ENCODE measurements around the gene VTI1A.

Gene VTI1A

GRCh38 chr10:112593023-112593422, 146.0 kb downstream of the VTI1A start:
- DNase-seq: no peak

GRCh38 chr10:112601214-112602090, 154.4 kb downstream of the VTI1A start:
- DNase-seq: no peak

GRCh38 chr10:112603062-112603461, 156.0 kb downstream of the VTI1A start:
- no peak for DNase-seq

- no peak for DNase-seq
Observed at GRCh38 chr10:112605063-112605462, 158.0 kb downstream of the VTI1A start.

- no peak for DNase-seq
Observed at GRCh38 chr10:112607506-112607905, 160.5 kb downstream of the VTI1A start.

GRCh38 chr10:112613620-112614019, 166.6 kb downstream of the VTI1A start:
- DNase-seq: no peak

- DNase-seq: no peak
Observed at GRCh38 chr10:112614072-112614471, 167.1 kb downstream of the VTI1A start.

- DNase-seq: no peak
Observed at GRCh38 chr10:112614586-112614985, 167.6 kb downstream of the VTI1A start.

- DNase-seq: no peak
Observed at GRCh38 chr10:112615269-112615668, 168.3 kb downstream of the VTI1A start.

- DNase-seq: no peak
Observed at GRCh38 chr10:112616647-112617046, 169.6 kb downstream of the VTI1A start.

- no peak for DNase-seq
Observed at GRCh38 chr10:112618814-112619213, 171.8 kb downstream of the VTI1A start.

- no peak for DNase-seq
Observed at GRCh38 chr10:112619556-112619955, 172.5 kb downstream of the VTI1A start.

GRCh38 chr10:112622786-112623185, 175.8 kb downstream of the VTI1A start:
- DNase-seq: no peak

GRCh38 chr10:112624546-112625048, 177.6 kb downstream of the VTI1A start:
- DNase-seq: no peak

GRCh38 chr10:112628951-112629609, 182.1 kb downstream of the VTI1A start:
- no peak for DNase-seq

GRCh38 chr10:112631501-112632400, 184.7 kb downstream of the VTI1A start:
- DNase-seq: no peak

GRCh38 chr10:112634096-112634830, 187.2 kb downstream of the VTI1A start:
- DNase-seq: no peak

GRCh38 chr10:112637901-112638300, 190.9 kb downstream of the VTI1A start:
- no peak for DNase-seq

- DNase-seq: no peak
Observed at GRCh38 chr10:112639298-112639697, 192.3 kb downstream of the VTI1A start.

GRCh38 chr10:112640638-112641037, 193.6 kb downstream of the VTI1A start:
- no peak for DNase-seq

- DNase-seq: no peak
Observed at GRCh38 chr10:112643600-112644264, 196.7 kb downstream of the VTI1A start.

- no peak for DNase-seq
Observed at GRCh38 chr10:112644265-112644645, 197.2 kb downstream of the VTI1A start.

All from activated CD4-positive, alpha-beta T cell treated with anti-CD3 and anti-CD28 coated beads, Interleukin-2, amount 50 U/mL, for 16 hours (primary cell).